DND-41 (cell line): ENCODE data around the gene MYBL2.
A peak's percentile ranks its signal among the peaks of the same experiment; 100 is the strongest.

Source experiments
- ATAC-seq: fragments of 200-7000 bp; cut with Tn5 transposase; 3 replicates; pipeline ENCODE4 v1.9.1; 2021; ENCODE audit warnings: low read depth; ENCODE audit not compliant: insufficient read depth
- DNase-seq: peaks from one replicate; pipeline ENCODE4 v3.0.0-alpha.2; 2020
- H2AFZ ChIP-seq: 2 replicates; pipeline ENCODE4 v1.6.0; 2012; ENCODE audit warnings: low read depth, low read length
- H3K27ac ChIP-seq: 2 replicates; pipeline ENCODE4 v1.5.1; 2012; ENCODE audit warnings: low read length, inconsistent platforms
- H3K27me3 ChIP-seq: fragments of 200-600 bp; sonication (generic); 2 replicates; pipeline ENCODE4 v1.6.0; 2012; ENCODE audit warnings: low read length, mild to moderate bottlenecking, inconsistent platforms; ENCODE audit not compliant: insufficient read depth, poor library complexity
- H3K36me3 ChIP-seq: 2 replicates; pipeline ENCODE4 v1.5.1; 2012; ENCODE audit warnings: low read length, inconsistent platforms; ENCODE audit not compliant: insufficient read depth
- H3K4me1 ChIP-seq: 2 replicates; pipeline ENCODE4 v1.5.1; 2012; ENCODE audit warnings: mild to moderate bottlenecking, low read length; ENCODE audit not compliant: insufficient read depth
- H3K4me2 ChIP-seq: 2 replicates; pipeline ENCODE4 v1.6.0; 2012; ENCODE audit warnings: mild to moderate bottlenecking, moderate library complexity, low read length, inconsistent platforms; ENCODE audit not compliant: insufficient read depth
- H3K4me3 ChIP-seq, 2 experiments: fragments of 200-600 bp in 1 of 2; shearing (Covaris generic) in 1 of 2; 2 replicates each; pipeline ENCODE4 v1.5.1; 2012 to 2016; ENCODE audit warnings: inconsistent platforms in 2 of 2, low read length in 2 of 2, mild to moderate bottlenecking in 2 of 2, low read depth in 1 of 2, moderate library complexity in 1 of 2
- H3K79me2 ChIP-seq: 2 replicates; pipeline ENCODE4 v1.6.0; 2012; ENCODE audit warnings: low read length, inconsistent platforms; ENCODE audit not compliant: insufficient read depth
- H3K9ac ChIP-seq: 2 replicates; pipeline ENCODE4 v1.6.0; 2012; ENCODE audit warnings: low read depth, mild to moderate bottlenecking, inconsistent platforms, low read length, moderate library complexity
- H3K9me3 ChIP-seq: 2 replicates; pipeline ENCODE4 v1.5.1; 2012; ENCODE audit warnings: low read length, moderate library complexity, mild to moderate bottlenecking, inconsistent platforms; ENCODE audit not compliant: insufficient read depth, severe bottlenecking
- H4K20me1 ChIP-seq: 2 replicates; pipeline ENCODE4 v1.6.0; 2012; ENCODE audit warnings: low read length; ENCODE audit not compliant: insufficient read depth
- EZH2 ChIP-seq: IDR thresholded peaks from 3 replicates; pipeline ENCODE4 v1.6.1; 2012; ENCODE audit warnings: borderline replicate concordance, low read depth, mild to moderate bottlenecking, moderate library complexity, low read length, inconsistent platforms; ENCODE audit not compliant: severe bottlenecking
- TF ChIP-seq, protein P1 (sequence below): IDR thresholded peaks from 2 replicates; pipeline ENCODE4 v1.5.1; 2012; ENCODE audit warnings: borderline replicate concordance, low read length, moderate library complexity, mild to moderate bottlenecking; ENCODE audit not compliant: poor library complexity, severe bottlenecking; ENCODE audit errors: extremely low read depth

Gene MYBL2

DNA sequence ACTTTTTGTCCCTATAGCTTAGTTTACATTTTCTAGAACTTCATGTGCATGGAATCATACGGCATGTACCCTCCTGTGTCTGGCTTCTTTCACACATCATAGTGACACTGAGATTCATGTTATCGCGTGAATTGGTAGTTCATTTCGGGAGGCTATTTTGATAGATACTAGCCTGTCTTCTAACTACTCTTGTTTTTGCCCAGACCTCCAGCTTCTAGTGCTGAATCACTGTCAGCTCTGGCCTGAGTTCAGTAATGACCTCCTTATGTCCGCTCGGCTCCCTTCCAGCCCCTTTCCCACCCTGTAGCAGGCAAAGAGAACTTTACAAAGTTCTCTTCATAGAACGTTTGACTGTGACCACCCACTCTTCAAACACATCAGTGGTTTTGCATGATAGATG, 14.1 kb downstream of the MYBL2 start:
- Histone ChIP-seq H3K9me3 (no peaks in the 10 kb centered on the region), H3K36me3 (peaks cover 80% of the 10 kb centered on the region), H3K27me3 (no peaks in the 10 kb centered on the region), H3K4me1 (peaks cover 7% of the 10 kb centered on the region), H3K27ac (no peak overlapping the region), H2AFZ (no peak overlapping the region), H4K20me1 (peaks cover 73% of the 10 kb centered on the region), H3K79me2 (peaks cover 70% of the 10 kb centered on the region), H3K4me3 (no peak overlapping the region), H3K9ac (no peak overlapping the region), H3K4me2 (no peak overlapping the region)
- ATAC-seq = no peak
- no peak for TF ChIP-seq EZH2
- TF ChIP-seq, protein P1, sequence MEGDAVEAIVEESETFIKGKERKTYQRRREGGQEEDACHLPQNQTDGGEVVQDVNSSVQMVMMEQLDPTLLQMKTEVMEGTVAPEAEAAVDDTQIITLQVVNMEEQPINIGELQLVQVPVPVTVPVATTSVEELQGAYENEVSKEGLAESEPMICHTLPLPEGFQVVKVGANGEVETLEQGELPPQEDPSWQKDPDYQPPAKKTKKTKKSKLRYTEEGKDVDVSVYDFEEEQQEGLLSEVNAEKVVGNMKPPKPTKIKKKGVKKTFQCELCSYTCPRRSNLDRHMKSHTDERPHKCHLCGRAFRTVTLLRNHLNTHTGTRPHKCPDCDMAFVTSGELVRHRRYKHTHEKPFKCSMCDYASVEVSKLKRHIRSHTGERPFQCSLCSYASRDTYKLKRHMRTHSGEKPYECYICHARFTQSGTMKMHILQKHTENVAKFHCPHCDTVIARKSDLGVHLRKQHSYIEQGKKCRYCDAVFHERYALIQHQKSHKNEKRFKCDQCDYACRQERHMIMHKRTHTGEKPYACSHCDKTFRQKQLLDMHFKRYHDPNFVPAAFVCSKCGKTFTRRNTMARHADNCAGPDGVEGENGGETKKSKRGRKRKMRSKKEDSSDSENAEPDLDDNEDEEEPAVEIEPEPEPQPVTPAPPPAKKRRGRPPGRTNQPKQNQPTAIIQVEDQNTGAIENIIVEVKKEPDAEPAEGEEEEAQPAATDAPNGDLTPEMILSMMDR = no peak
- DNase-seq = no peak

DNA sequence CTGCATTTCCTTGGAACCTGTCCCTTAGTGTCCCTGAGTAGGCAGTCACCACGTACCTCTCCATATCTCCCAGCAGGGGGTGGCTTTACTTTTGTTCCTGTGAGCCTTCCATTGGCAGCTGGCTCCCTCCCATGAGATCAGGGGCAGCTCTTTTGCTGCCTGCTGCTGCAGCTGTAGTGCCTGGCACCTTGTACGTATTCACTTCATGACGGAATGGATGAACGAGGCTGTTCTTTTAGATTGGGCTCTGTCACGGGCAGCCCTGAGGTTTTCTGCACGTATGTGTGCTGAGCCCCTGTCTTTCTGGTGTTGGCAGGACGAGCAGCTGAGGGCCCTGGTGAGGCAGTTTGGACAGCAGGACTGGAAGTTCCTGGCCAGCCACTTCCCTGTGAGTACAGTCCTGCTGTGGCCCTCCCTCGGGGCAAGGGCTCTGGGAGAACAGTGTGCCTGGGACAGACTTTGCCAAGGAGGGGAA, 14.6 kb downstream of the MYBL2 start:
- H4K20me1 ChIP-seq = peaks cover 73% of the 10 kb centered on the region
- peaks cover 70% of the 10 kb centered on the region for H3K79me2 ChIP-seq
- H3K36me3 ChIP-seq = peaks cover 80% of the 10 kb centered on the region
- H2AFZ ChIP-seq = no peak overlapping the region
- no peak overlapping the region for H3K27ac ChIP-seq
- no peak overlapping the region for H3K4me3 ChIP-seq
- TF ChIP-seq, protein P1 = peak; percentile 31
- TF ChIP-seq EZH2 = no peak
- peaks cover 3% of the 10 kb centered on the region for H3K4me1 ChIP-seq
- no peak overlapping the region for H3K9ac ChIP-seq
- DNase-seq = no peak
- no peaks in the 10 kb centered on the region for H3K9me3 ChIP-seq
- H3K4me2 ChIP-seq = no peak overlapping the region
- no peaks in the 10 kb centered on the region for H3K27me3 ChIP-seq
- ATAC-seq = peak; percentile 41; the same call in 1 of the 3 replicates

DNA sequence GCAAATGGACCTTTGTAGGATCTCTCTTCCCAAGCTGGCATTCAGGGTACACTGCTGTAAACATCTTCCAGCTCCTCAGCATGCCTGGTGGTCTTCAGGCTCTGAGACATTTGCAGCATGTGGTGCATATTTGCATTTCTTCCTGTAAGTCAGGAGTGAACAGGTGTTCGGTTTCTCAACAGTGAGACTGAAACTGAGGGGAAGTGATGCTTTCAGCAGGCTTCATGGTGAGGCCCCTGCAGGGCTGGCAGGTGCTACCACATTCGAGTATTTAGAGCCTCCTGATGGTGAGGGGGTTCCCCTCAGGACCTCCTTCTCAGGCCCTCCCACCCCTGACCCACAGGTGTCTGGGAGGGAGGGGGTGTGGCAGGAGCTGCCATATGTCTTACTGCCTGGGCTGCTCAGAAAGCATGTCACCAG, 15.1 kb downstream of the MYBL2 start:
- DNase-seq (no peak), ATAC-seq (no peak; the same call in 2 of the 3 replicates)
- Histone ChIP-seq H3K79me2 (peaks cover 70% of the 10 kb centered on the region), H3K27me3 (no peaks in the 10 kb centered on the region), H3K4me2 (no peak overlapping the region), H3K9ac (no peak overlapping the region), H3K36me3 (peaks cover 81% of the 10 kb centered on the region), H3K27ac (no peak overlapping the region), H2AFZ (no peak overlapping the region), H4K20me1 (peaks cover 73% of the 10 kb centered on the region), H3K9me3 (no peaks in the 10 kb centered on the region), H3K4me1 (peaks cover 3% of the 10 kb centered on the region; the same call in 1 of the 2 replicates), H3K4me3 (no peak overlapping the region)
- no peak for TF ChIP-seq EZH2
- TF ChIP-seq, protein P1 = no peak

DNA sequence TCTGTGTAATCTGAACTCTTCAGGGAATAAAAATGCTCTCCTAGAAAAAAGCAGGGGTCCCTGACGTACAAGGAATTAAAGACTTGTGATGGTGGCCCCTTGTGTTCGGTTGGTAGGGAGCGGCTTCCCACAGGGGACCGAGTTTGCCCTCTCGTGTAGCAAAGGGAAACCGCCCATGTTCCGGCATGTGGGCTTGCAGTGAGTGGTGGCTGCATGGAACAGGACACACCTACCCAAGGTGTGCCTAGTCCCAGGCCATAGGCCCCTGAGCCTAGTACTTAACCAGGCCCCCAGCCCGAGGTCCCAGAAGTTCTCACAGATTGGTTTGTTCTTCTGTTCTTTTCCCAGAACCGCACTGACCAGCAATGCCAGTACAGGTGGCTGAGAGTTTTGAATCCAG, 15.5 kb downstream of the MYBL2 start:
- peaks cover 73% of the 10 kb centered on the region for H4K20me1 ChIP-seq
- H3K9me3 ChIP-seq = no peaks in the 10 kb centered on the region
- no peak overlapping the region for H3K4me2 ChIP-seq
- TF ChIP-seq, protein P1 = no peak
- no peak for TF ChIP-seq EZH2
- H3K27ac ChIP-seq = no peak overlapping the region
- H3K4me3 ChIP-seq = no peak overlapping the region
- H3K36me3 ChIP-seq = peaks cover 81% of the 10 kb centered on the region
- H2AFZ ChIP-seq = no peak overlapping the region
- no peak for DNase-seq
- H3K27me3 ChIP-seq = no peaks in the 10 kb centered on the region
- no peak for ATAC-seq
- H3K9ac ChIP-seq = no peak overlapping the region
- no peaks in the 10 kb centered on the region for H3K4me1 ChIP-seq
- peaks cover 70% of the 10 kb centered on the region for H3K79me2 ChIP-seq
